Activated T-helper 1 cell treated with anti-CD3 and anti-CD28 coated beads, Interleukin-12 subunit alpha, Interleukin-12 subunit beta, Interleukin-2, Interleukin-4 antibody, amounts not matched to agents 30 ng/mL and 10 ng/mL and 1 ng/mL, durations not matched to agents 14 hours and 24 hours and 36 hours (primary cell): ENCODE data around the gene ENTREP1. TPM values are rescaled to one million over a fixed set of nuclear protein-coding genes. Genes with fewer than 3 reads are reported as not detected.

Source experiments
- DNase-seq: peaks from one replicate; pipeline ENCODE4 v3.0.0; 2021; ENCODE audit warnings: low spot score
- H3K27ac Mint-ChIP-seq: one replicate; pipeline ENCODE4 v1.8.0; 2021; ENCODE audit warnings: mild to moderate bottlenecking, mixed read lengths
- H3K27me3 Mint-ChIP-seq: one replicate; pipeline ENCODE4 v1.8.0; 2022; ENCODE audit warnings: mild to moderate bottlenecking, moderate library complexity, mixed read lengths; ENCODE audit not compliant: insufficient read depth
- H3K36me3 Mint-ChIP-seq: one replicate; pipeline ENCODE4 v1.8.0; 2021; ENCODE audit warnings: low read depth, mixed read lengths
- H3K4me1 Mint-ChIP-seq: one replicate; pipeline ENCODE4 v1.8.0; 2021; ENCODE audit warnings: low read depth, mixed read lengths
- H3K4me3 Mint-ChIP-seq: one replicate; pipeline ENCODE4 v1.8.0; 2021; ENCODE audit warnings: mild to moderate bottlenecking, moderate library complexity, mixed read lengths
- H3K9me3 Mint-ChIP-seq: one replicate; pipeline ENCODE4 v1.8.0; 2021; ENCODE audit warnings: mixed read lengths
- intact Hi-C: fragments of 100-400 bp; cut with micrococcal nuclease; formaldehyde crosslinking; loops from one replicate; pipeline ENCODE4 v1.15.1; 2024
- total RNA-seq: library from RNA; stranded (reverse); gene quantifications from 2 replicates; pipeline ENCODE4 v1.2.3, GENCODE V29; 2022

ENTREP1 gene
- total RNA-seq, 1 donor from 2014 or later: not detected

DNA sequence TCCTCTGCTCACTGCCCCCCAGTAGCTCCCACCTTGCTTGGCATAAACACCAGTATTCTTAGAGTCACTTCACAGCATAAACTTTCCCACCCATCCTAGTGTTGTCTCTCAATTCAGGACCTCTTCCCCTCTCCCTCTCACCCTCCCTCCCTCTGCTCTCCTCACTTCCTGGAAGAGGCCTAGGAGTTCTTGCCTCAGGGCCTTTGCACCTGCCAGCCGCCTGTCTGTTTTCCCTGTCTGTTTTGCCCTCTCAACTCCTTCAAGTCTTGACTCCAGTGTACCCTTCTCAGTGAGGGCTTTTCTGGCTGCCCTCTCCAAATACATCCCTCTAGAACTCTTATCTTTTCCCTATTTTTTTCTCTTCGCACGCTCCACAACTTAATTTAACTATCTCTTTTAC lies 86.2 kb downstream of the ENTREP1 start:
- H3K27ac Mint-ChIP-seq: no peak overlapping the region
- peaks cover 9% of the 10 kb centered on the region for H3K27me3 Mint-ChIP-seq
- DNase-seq: no peak
- intact Hi-C loops: no loop called here
- H3K4me1 Mint-ChIP-seq: no peaks in the 10 kb centered on the region
- no peak overlapping the region for H3K4me3 Mint-ChIP-seq
- H3K36me3 Mint-ChIP-seq: no peaks in the 10 kb centered on the region
- H3K9me3 Mint-ChIP-seq: no peaks in the 10 kb centered on the region

DNA sequence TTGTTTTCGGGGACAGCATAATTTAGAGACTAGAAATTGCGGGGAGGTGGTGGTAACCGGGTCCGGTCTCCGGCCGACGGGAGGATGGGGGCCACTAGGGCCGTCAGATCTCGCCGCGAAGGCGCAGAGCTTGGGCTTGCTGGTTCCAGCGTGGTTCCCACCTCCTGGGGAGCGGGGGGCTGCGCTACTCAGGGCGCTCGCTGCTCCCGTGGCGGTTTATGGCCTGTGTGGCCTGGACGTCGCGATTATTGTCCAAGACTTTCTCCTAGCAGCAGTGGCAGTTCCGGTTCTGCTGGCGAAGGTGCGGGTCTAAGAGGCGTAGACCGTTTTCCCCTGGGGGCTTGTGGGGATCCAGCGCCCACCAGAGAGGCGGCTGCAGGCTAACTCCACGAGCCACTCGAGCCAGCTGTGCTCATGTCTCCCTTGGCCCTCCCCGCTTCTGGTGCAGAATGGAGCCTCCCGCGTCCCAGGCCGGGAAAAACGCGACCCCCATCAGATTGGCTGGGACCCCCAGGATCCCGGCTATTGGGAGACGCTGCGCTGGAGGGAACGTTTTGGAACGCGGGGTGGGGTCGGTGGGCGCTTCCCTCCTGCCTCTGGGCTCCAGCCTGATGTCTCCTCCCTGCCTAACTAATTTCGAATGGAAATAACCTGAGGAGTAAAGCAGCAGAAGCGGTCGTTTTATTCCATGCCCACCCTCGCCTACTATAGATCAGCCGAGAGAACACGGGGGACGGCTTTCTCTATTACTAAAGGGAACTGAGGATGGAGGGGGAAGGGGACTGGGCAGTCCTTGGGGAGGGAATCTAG lies 87.1 kb downstream of the ENTREP1 start:
- H3K27me3 Mint-ChIP-seq: peaks cover 9% of the 10 kb centered on the region
- no peaks in the 10 kb centered on the region for H3K9me3 Mint-ChIP-seq
- DNase-seq: no peak
- no peaks in the 10 kb centered on the region for H3K4me1 Mint-ChIP-seq
- H3K4me3 Mint-ChIP-seq: no peak overlapping the region
- intact Hi-C loops: no loop called here
- no peak overlapping the region for H3K27ac Mint-ChIP-seq
- no peaks in the 10 kb centered on the region for H3K36me3 Mint-ChIP-seq

DNA sequence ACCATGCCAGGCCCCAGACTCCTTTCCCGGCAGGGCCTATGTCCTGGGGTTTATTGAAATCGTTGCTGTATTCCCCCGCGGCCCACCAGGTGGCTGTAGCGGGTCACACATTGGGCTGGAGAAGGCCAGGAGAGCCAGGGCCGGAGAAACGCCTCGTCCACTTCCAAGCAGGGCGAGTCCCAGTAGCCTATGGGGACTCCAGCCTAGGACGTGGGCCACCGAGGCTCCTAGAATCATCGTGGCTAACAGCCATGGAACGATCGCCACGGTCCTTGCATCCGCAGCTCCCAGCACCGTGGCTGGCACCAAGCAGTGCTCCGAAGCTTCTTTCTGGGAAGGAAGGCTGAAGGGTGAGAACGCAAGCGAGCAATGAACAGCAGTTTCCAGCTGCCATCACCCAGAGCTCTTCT lies 87.7 kb downstream of the ENTREP1 start:
- H3K27ac Mint-ChIP-seq: no peak overlapping the region
- intact Hi-C loops: no loop called here
- no peaks in the 10 kb centered on the region for H3K4me1 Mint-ChIP-seq
- no peaks in the 10 kb centered on the region for H3K36me3 Mint-ChIP-seq
- no peak overlapping the region for H3K4me3 Mint-ChIP-seq
- DNase-seq: no peak
- no peaks in the 10 kb centered on the region for H3K9me3 Mint-ChIP-seq
- H3K27me3 Mint-ChIP-seq: peaks cover 9% of the 10 kb centered on the region

DNA sequence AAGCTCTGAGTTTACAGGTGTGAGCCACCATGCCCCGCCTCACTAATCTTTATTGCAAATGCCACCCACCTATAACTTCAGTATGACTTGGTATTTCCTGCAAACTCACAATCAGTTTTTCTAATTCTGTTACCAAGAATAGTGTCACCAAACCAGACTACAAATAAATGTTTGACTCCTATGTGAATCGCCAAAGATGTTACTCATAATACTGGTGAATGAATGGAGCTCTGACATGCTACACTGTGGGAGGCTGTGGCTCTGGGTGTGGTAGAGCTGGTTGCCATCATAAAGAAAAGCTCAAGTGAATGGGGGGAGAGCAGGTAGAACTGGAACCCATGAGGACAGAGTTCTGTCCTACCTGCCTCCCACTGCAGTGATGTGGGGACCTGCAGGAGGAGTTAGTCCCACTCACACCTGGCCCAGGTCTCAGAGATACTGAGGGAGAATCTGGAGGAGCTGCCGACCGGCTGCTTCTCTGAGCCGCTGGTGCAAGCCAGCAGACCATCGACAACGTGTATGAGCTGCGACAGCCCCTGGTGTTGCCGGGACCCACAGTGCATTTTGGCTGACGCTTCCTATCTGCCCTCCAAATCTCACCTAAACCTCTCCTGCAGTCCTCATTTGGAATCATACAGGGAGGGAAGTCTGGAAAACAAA lies 95.7 kb downstream of the ENTREP1 start:
- no peaks in the 10 kb centered on the region for H3K4me1 Mint-ChIP-seq
- H3K4me3 Mint-ChIP-seq: no peak overlapping the region
- no peaks in the 10 kb centered on the region for H3K27me3 Mint-ChIP-seq
- no peak overlapping the region for H3K27ac Mint-ChIP-seq
- no peak for DNase-seq
- no peaks in the 10 kb centered on the region for H3K36me3 Mint-ChIP-seq
- no peaks in the 10 kb centered on the region for H3K9me3 Mint-ChIP-seq
- intact Hi-C loops: loop anchor here (5.0 to 10.0 kb wide), 2 partner anchors 334 to 692 kb away; no protein-coding TSS in a partner anchor

DNA sequence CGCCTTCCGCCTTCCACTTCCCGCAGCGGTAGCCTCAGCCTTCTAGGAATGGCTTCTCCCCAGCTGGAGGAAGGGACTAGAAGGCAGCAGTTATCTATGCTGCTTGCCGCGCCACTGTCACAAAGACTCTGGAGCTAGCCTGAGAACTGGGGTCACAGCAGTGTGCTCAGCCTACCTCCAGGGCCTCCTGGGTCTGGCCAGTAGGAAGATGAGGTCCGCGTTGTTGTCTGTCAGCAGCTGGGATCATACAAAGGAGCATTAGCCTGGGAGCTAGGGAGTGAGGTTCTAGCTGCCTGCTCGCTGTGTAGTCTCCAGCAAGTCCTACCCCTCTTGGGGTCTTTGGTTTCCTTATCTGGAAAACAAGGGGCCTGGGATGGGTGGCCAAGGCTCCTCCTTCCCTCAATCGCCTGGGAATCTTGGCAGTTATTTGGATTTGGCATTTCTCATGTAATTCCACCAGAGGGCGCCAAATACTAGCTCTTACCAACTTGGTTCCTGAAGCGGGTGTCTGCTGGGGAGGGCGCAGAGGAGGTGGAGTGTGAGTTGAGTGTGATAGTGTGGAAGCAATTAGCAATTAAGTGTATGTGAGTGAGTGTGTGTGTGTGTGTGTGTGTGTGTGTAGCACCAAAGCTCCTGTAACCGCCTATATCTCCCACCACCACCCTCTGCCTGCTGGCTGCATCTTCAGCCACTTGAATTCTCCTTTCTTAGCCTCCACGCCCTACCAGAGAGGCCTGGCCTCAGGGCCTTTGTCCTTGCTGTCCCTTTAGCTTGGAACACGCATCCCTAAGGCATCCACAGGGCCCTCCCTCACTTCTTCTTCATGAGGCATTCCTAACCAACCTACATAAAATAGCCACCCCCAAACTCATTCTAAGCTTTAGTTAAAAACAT lies 97.1 kb downstream of the ENTREP1 start:
- Mint-ChIP-seq H3K4me1 (no peaks in the 10 kb centered on the region), H3K4me3 (no peak overlapping the region), H3K9me3 (no peaks in the 10 kb centered on the region), H3K27me3 (no peaks in the 10 kb centered on the region), H3K27ac (no peak overlapping the region), H3K36me3 (no peaks in the 10 kb centered on the region)
- DNase-seq: peak; percentile 31
- intact Hi-C loops: loop anchor here (2.0 to 10.0 kb wide), 4 partner anchors 251 to 690 kb away; partner anchors contain the start of gene APBA1

DNA sequence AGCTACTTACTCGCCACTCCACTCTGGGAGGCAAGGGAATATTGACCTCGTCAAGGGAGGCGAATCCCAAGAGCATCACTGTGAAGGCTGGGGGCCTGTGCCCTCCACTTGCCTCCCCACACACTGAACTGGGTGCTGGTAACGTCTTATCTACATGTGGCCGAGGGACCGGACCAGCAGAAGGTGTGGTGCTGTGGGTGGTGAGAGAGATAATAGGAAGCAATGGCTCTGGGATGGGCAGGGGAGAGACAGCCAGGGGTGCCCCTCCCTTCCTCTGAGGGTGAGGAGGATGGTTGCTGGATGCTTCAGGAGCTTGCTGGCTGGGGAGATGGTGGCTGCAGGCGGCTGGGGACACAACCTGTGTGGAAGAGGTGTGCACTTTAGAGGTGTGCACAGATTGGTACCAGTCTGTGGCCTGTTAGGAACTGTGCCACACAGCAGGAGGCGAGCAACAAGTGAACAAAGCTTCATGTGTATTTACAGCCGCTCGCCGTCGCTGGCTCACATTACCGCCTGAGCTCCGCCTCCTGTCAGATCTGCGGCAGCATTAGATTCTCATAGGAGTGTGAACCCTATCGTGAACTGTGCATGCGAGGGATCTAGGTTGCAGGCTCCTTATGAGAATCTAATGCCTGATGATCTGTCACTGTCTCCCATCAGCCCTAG lies 100.3 kb downstream of the ENTREP1 start:
- no peaks in the 10 kb centered on the region for H3K27me3 Mint-ChIP-seq
- H3K27ac Mint-ChIP-seq: no peak overlapping the region
- H3K36me3 Mint-ChIP-seq: no peaks in the 10 kb centered on the region
- intact Hi-C loops: loop anchor here (10.0 kb wide), 1 partner anchor 330 kb away; no protein-coding TSS in a partner anchor
- H3K4me1 Mint-ChIP-seq: no peaks in the 10 kb centered on the region
- DNase-seq: no peak
- H3K4me3 Mint-ChIP-seq: no peak overlapping the region
- H3K9me3 Mint-ChIP-seq: no peaks in the 10 kb centered on the region

DNA sequence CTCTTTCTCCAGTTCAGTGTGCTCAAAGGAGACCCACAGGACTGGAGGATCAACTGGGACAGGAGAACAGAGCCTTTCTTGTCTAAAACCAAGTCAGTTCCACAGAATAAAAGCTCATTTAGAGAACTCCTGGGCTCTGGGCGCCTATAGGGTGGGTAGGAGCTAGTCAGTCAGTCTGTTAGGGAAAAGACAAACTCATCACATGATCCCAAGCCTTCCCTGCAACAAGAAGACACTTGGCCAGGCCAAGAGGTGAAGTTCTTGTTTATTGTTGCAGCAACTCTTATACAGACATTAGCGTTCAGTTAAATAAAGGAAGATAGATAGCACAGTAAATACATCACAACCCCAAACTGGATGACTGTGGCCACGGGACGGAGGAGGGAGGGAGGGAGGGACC lies 102.3 kb downstream of the ENTREP1 start:
- Mint-ChIP-seq H3K27me3 (no peaks in the 10 kb centered on the region), H3K36me3 (no peaks in the 10 kb centered on the region), H3K4me3 (no peak overlapping the region), H3K27ac (no peak overlapping the region), H3K4me1 (no peaks in the 10 kb centered on the region), H3K9me3 (no peaks in the 10 kb centered on the region)
- intact Hi-C loops: loop anchor here (10.0 kb wide), 1 partner anchor 328 kb away; no protein-coding TSS in a partner anchor
- DNase-seq: no peak

DNA sequence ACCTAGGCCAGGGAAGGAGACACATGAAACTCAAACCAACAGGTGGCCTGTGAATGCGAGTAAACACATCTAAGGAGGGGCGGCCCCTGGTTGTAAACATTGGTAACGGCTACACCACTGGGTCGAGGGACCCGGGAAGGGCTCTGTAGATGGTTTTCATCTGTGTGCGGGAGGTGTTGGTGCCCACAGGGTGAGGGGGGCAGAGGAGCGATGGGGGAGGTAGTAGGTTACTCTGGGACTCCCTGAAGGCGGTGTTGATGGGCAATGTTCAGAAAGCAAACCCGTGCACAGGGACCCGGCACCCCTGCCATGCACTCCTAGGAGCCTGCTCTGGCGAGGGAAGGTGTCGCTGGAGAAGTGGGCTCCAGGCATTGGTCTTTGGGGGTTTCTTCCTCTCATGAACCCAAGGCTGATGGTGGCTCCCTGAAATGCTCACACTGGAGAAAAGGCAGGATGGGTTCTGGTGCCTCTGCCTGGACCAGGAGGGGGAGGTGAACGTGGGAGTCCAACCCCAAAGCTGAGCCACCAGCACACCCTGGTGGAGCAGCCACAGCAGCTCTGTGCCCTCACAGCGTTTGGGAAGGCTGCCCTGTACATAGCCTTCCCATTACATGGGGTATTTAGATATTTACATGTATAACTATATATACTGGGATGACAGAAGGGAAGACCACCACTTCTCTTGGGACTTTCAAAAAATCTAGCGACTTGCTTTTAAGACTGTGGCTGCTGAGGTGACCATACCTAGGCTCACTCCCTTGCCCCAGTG lies 103.2 kb downstream of the ENTREP1 start:
- no peaks in the 10 kb centered on the region for H3K9me3 Mint-ChIP-seq
- H3K27me3 Mint-ChIP-seq: no peaks in the 10 kb centered on the region
- H3K4me3 Mint-ChIP-seq: no peak overlapping the region
- DNase-seq: no peak
- intact Hi-C loops: loop anchor here (10.0 kb wide), 1 partner anchor 327 kb away; no protein-coding TSS in a partner anchor
- no peaks in the 10 kb centered on the region for H3K4me1 Mint-ChIP-seq
- no peak overlapping the region for H3K27ac Mint-ChIP-seq
- no peaks in the 10 kb centered on the region for H3K36me3 Mint-ChIP-seq

DNA sequence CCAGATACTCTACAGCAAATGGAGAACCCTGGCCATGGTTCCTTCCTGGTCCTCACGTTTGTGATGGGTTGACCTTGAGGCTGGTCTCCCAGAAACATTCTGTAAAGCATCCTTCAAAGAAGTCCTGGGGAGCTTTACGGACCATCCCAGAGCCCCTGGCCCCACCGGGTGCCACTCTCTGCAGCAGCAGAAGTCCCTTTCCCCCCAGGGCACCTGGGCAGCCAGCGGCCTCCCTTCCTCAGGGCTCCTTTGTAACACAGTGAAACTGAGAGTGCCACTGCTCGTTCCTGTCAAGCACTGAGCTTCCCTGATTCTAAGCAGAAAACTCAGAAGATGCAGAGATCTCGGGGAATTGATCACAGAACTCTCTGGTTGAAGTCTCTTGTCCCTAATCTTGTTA lies 104.3 kb downstream of the ENTREP1 start:
- intact Hi-C loops: loop anchor here (10.0 kb wide), 1 partner anchor 326 kb away; no protein-coding TSS in a partner anchor

DNA sequence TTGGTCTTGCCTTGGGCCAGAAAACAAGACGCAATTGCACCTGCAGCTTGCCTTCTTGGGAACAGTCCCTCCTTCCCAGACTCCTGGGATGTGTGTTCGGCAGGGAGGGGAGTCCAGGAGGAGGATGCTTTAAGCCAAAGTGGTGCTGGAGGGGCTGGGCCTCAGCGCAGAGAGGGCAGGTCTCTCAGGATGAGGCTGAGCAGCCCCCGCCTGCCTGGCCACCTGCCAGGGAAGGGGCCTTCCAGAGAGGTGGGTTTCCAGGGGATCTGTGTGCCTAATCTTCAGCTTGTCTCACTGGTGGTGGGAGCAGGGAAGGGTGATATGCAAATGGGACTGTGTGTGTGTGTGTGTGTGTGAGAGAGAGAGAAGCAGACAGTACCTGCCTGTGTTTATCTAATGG lies 105.2 kb downstream of the ENTREP1 start:
- no peaks in the 10 kb centered on the region for H3K36me3 Mint-ChIP-seq

More for the DNA sequence above, 104.3 kb downstream of the ENTREP1 start:
- Mint-ChIP-seq H3K4me3 (no peak overlapping the region), H3K9me3 (no peaks in the 10 kb centered on the region), H3K4me1 (no peaks in the 10 kb centered on the region), H3K27ac (no peak overlapping the region), H3K36me3 (no peaks in the 10 kb centered on the region), H3K27me3 (no peaks in the 10 kb centered on the region)
- DNase-seq: no peak

DNA sequence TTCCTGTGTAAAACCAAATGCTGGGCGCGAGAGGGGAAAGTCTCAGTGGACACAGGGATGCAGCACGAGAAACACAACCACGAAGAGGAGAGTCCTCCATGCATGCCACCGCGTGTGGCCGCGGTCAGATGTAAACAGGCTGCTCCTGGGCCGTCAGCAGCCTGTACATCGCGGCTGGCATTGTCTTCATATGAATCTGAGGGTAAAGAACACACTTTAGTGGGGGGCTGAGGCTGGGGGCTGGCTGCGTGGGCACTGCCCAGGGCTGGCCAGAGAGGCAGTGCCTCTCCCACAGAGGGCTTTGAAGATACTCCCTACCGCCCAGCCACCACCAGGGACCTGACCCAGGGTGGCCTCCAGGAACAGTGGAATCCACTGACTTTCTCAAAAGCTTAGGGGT lies 106.2 kb downstream of the ENTREP1 start:
- DNase-seq: no peak
- no peaks in the 10 kb centered on the region for H3K4me1 Mint-ChIP-seq
- H3K27me3 Mint-ChIP-seq: no peaks in the 10 kb centered on the region
- no peaks in the 10 kb centered on the region for H3K36me3 Mint-ChIP-seq
- intact Hi-C loops: no loop called here
- H3K27ac Mint-ChIP-seq: no peak overlapping the region
- H3K9me3 Mint-ChIP-seq: no peaks in the 10 kb centered on the region
- H3K4me3 Mint-ChIP-seq: no peak overlapping the region

More for the DNA sequence above, 105.2 kb downstream of the ENTREP1 start:
- no peaks in the 10 kb centered on the region for H3K27me3 Mint-ChIP-seq
- no peak for DNase-seq
- H3K9me3 Mint-ChIP-seq: no peaks in the 10 kb centered on the region
- intact Hi-C loops: no loop called here
- H3K27ac Mint-ChIP-seq: no peak overlapping the region
- no peak overlapping the region for H3K4me3 Mint-ChIP-seq
- H3K4me1 Mint-ChIP-seq: no peaks in the 10 kb centered on the region

DNA sequence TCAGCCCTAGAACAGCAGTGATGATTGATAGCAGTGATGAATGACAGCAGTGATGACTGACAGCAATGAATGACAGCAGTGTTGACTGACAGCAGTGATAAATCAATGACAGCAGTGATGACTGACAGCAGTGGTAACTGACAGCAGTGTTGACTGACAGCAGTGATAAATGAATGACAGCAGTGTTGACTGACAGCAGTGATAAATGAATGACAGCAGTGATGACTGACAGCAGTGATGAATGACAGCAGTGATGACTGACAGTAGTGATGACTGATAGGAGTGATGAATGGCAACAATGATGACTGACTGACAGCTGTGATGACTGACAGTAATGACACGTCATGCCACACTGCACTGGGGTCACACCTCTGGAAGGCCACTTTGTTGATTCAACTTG lies 106.8 kb downstream of the ENTREP1 start:
- intact Hi-C loops: no loop called here
- Mint-ChIP-seq H3K9me3 (no peaks in the 10 kb centered on the region), H3K36me3 (no peaks in the 10 kb centered on the region), H3K4me1 (no peaks in the 10 kb centered on the region), H3K27me3 (no peaks in the 10 kb centered on the region), H3K4me3 (no peak overlapping the region), H3K27ac (no peak overlapping the region)
- DNase-seq: no peak
